ENCODE measurements around the gene ZSCAN10.
"Not testable (repeated sequence)": the region's sequence is repeated elsewhere in the genome, so short reads cannot be mapped to it uniquely, and the experiment has no call there.

Gene ZSCAN10

GRCh38 chr16:3085868-3086595 lies 13.1 kb downstream of the ZSCAN10 start:
- DNase-seq (ENCODE audit: low spot score), result no peak

- no peak for DNase-seq (ENCODE audit: low spot score)
Measured at GRCh38 chr16:3084969-3085670, 14.0 kb downstream of the ZSCAN10 start.

DNA sequence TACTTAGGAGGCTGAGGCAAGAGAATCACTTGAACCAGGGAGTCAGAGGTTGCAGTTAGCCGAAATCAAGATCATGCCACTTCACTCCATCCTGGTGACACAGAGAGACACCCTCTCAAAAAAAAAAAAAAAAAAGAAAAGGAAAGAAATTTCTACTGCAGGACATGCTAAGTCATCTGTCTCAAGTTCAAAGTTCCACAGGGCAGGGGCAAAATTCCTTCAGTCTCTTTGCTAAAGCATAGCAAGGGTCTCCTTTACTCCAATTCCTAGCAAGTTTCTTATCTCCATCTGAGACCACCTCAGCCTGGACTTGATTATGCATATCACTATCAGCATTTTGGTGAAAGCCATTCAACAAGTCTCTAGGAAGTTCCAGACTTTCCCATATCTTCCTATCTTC lies 14.6 kb downstream of the ZSCAN10 start:
- DNase-seq (ENCODE audit: low spot score), result no peak

- not testable (repeated sequence) for DNase-seq (ENCODE audit: low spot score)
Measured at GRCh38 chr16:3083408-3083807, 15.7 kb downstream of the ZSCAN10 start.

DNA sequence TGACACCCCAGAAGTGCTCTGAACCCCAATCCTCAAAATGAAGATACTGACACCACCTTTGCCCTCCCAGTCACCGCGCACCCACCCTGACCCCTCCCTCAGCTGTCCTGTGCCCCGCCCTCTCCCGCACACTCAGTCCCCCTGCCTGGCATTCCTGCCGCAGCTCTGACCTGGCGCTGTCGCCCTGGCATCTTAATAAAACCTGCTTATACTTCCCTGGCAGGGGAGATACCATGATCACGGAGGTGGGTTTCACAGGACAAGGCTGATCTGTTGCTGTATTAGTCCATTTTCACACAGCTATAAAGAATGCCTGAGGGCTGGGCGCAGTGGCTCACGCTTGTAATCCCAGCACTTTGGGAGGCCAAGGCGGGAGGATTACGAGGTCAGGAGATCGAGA lies 17.1 kb downstream of the ZSCAN10 start:
- DNase-seq (ENCODE audit: low spot score), result not testable (repeated sequence)

- no peak for DNase-seq (ENCODE audit: low spot score)
Measured at GRCh38 chr16:3080024-3080423, 19.1 kb downstream of the ZSCAN10 start.

DNA sequence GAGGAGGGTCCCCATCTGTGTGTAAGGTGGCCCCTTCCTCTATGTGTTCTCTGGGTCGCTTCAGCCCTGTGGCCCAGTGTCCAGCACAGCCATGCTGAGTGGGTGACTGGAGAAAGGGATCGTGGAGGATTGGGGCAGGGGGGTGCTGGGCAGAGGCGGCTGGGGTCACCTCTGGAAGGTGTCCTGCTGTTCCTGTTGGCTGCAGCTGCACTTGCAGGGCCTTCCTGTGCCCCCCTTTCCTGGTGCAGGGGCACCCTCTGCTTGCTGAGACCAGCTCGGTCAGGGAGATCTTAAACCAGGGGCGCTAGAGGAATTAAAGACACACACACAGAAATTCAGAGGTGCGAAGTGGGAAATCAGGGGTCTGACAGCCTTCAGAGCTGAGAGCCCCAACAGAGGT lies 22.5 kb downstream of the ZSCAN10 start:
- DNase-seq (ENCODE audit: low spot score), result no peak

GRCh38 chr16:3075946-3076345 lies 23.1 kb downstream of the ZSCAN10 start:
- not testable (repeated sequence) for DNase-seq (ENCODE audit: low spot score)

DNA sequence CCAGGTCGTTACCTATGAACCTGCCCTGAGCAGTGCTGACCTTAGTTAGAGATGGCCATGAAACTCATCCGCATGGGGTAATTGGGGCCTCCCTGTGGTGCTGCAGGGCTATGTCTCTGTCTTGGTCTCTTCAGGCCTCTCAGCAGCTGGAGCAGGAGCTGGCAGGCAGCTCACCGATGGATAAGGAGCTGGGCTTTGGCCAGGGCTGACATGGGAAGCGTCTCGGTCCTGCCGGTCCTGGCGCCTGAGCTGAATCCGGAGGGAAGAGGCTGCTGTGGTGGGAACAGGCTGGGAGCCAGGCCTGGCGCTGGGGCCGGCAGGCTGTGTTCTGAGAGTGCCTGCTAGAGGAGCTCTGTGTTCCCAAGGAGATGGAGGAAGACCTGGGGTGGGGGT lies 23.6 kb downstream of the ZSCAN10 start:
- DNase-seq (ENCODE audit: low spot score), result peak; percentile 27

DNA sequence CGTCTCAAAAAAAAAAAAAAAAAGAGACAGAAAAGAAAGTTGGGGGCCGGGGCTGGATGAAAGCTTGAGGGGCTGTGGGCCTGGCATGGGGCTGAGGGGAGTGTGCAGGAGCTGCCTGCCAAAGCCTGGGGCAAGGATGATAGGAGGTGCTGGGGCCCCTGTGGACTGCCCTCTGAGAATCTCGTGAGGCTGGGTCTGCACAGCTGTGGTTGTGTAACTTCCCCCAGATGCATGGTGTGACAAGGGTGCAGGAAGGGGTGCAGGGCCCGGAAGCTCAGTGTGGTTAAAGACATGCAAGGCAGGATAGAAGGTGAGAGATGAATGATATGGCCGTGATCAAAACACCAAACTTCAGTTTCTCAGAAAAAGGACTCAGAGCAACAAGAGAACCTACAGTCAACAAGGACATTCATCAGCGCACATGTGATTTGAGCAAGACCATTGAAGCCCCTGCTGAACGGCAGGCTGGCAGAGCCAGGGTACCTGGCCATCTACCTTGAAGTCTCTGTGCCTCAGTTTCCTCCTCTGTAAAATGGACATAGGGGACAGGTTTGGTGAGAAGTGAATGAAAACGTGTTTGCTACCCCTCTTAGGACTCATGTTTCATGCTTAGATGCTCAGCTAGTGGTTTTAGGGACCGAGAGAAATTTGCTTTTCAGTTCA lies 24.1 kb downstream of the ZSCAN10 start:
- DNase-seq (ENCODE audit: low spot score), result peak; percentile 3

DNA sequence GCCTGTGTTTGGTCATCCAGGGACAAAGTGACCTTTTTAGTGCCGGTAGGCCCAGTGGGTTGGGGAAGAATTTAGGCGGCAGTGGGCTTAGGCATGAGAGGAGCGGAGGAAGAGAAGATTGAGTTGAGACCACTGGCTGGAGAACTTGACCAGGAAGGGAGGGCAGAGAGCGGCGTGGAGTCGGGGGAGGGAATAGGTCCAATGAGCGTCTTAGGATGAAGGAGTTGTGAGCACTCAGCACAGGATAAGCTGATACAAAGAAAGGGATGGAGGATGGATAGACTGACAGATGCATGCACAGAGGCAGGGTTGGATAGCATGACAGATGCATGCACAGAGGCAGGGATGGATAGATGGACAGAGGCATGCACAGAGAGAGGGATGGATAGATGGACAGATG lies 25.6 kb downstream of the ZSCAN10 start:
- no peak for DNase-seq (ENCODE audit: low spot score)

DNA sequence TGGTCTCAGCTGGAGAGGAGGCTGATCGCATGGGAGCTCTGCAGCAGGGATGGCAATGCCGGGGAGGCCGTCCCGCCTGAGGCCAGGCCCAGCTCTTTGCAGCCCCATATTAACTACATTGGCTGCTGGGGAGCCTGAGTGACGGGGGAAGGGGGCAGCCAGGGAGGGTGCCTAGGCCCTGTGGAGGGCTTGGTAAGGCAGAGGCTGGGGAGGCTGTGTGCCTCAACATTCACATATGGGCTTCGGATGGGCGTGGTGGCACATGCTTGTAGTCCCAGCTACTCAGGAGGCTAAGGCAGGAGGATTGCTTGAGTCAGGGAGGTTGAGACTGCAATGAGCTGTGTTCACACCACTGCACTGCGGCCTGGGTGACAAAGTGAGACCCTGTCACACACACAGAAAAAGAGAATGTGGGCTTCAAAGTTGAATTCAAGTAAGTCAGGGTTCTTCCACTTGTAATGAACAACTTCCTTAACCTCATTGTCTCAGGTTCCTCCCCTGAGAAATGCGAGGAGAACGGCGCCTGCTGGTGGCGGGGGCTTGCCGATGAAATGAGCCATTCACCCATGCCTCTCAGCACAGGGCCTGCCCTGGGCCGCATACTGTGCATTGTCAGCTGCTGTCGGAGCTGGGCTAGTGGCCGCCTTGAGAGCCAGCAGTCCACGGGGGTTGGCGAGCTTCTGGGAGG lies 26.4 kb downstream of the ZSCAN10 start:
- not testable (repeated sequence) for DNase-seq (ENCODE audit: low spot score)

DNA sequence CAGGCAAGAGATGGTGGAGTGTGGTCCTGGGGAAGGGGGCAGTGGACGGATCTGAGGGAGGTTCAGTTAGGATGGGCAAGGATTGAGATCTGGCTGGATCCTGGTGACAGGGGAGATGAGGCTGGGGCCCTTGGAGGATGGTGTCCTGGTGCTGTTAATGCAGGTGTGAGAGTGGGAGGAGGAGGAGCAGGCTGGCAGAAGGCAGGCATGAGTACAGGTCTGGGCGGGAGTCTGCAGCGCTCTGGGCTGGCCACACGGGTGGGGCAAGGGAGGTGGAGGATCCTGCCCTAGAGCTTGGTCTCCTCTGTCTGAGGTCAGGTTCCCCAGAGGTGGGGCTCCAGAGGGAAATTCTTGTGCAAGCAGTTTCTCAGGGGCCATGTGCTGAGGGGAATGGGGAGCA lies 26.9 kb downstream of the ZSCAN10 start:
- DNase-seq (ENCODE audit: low spot score), result not testable (repeated sequence)

- no peak for DNase-seq (ENCODE audit: low spot score)
Measured at GRCh38 chr16:3071655-3072054, 27.4 kb downstream of the ZSCAN10 start.

GRCh38 chr16:3070608-3071111 lies 28.4 kb downstream of the ZSCAN10 start:
- no peak for DNase-seq (ENCODE audit: low spot score)

DNA sequence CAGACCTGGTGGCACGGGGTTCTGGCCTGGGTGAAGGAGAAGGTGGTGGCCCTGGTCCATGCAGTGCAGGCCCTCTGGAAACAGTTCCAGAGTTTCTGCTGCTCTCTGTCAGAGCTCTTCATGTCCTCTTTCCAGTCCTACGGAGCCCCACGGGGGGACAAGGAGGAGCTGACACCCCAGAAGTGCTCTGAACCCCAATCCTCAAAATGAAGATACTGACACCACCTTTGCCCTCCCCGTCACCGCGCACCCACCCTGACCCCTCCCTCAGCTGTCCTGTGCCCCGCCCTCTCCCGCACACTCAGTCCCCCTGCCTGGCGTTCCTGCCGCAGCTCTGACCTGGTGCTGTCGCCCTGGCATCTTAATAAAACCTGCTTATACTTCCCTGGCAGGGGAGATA lies 29.9 kb downstream of the ZSCAN10 start:
- not testable (repeated sequence) for DNase-seq (ENCODE audit: low spot score)

DNA sequence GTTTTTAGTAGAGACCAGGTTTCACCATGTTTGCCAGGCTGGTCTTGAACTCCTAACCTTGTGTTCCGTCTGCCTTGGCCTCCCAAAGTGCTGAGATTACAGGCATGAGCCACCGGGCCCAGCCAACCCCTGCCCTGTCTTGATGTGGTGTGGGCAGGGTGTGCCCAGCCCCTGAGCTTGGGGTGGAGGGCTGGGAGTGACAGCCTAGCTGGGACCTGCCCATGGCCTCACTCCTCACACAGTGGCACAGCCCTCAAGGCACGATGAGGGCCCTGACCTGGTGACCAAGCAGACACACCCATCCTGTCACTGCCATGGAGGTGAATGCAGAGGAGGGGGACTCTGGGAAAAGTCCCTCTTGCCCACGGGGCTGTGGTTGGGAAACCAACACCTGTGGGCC lies 30.6 kb downstream of the ZSCAN10 start:
- peak; percentile 3 for DNase-seq (ENCODE audit: low spot score)

DNA sequence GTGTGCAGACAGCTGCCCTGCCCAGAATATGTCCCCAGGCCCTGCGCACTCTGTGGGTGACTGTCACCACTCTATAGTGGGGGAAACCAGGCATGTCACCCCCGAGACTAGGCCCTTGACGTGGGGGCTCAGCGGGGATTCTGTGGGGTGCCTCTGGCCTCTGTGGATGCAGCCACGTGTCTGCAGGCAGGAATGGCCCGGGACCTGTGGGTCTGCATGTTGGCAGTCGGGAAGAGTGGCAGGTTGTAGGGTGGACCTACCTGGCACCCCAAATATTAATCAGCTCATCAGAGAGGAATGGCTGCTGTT lies 32.7 kb downstream of the ZSCAN10 start:
- DNase-seq (ENCODE audit: low spot score), result no peak

GRCh38 chr16:3065742-3066439 lies 33.2 kb downstream of the ZSCAN10 start:
- peak; percentile 20 for DNase-seq (ENCODE audit: low spot score)

DNA sequence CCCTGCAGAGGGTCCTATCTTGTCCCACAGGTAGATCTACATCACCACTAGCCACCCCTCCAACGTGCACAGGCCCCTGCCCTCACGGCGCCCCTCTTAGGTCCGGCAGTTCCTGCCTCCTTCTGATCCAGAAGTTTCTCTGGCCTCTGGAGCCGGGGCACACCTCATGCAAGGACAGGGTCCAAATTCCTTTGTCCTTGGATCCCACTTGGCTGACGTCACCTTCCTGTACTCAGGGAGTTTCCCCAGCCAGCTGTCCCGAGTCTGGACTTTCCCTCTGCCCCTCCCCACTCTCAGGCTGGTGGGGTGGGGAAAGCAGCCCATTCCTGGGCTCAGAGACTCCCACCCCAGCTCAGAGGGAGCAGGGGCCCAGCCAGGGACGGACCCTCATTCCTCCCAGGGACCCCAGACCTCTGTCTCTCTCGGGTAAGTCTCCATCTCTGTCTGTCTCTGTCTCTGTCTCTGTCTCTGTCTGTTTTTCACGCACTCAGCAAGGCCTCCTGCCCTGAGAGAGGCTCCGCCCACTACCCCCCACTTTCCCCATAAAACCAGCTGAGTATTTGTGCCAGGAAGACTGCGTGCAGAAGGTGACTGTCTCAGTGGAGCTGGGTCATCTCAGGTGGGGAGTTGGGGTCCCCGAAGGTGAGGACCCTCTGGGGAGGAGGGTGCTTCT lies 33.9 kb downstream of the ZSCAN10 start, which contains the start of gene IL32:
Gene IL32 (plus strand): TSS at position 572 of the 673 bp plus-strand sequence. CDS start 172 bp downstream, outside the sequence.
- DNase-seq (ENCODE audit: low spot score), result peak; percentile 94

Data from AG20443 (cell line).